H1 (cell line): ENCODE results near the gene GRM5. TPM values are rescaled to one million over a fixed set of nuclear protein-coding genes. Genes with fewer than 3 reads are reported as not detected.

ENCODE experiments used
- CTCF ChIA-PET: fragments of 300-600 bp; sonication (Branson Sonifier 250); formaldehyde crosslinking; loops from one replicate; lab custom pipeline; 2021; ENCODE audit not compliant: partially characterized antibody; lab: Charles Lee
- POLR2A ChIA-PET: fragments of 300-600 bp; sonication (Branson Sonifier 250); formaldehyde crosslinking; loops from one replicate; lab custom pipeline; 2021; ENCODE audit warnings: inconsistent platforms; ENCODE audit not compliant: partially characterized antibody; lab: Charles Lee
- DNase-seq, 2 experiments: peaks; one replicate each; pipeline versions ENCODE4 v3.0.0 to v3.0.0-alpha.2; 2010 to 2022; ENCODE audit warnings: low spot score in 2 of 2, low read depth in 1 of 2, mixed read lengths in 1 of 2
- FAIRE-seq: peaks from 2 replicates; lab custom pipeline; 2011; peaks lifted over from hg19 to GRCh38; lab: Jason Lieb, UNC
- H2AFZ ChIP-seq: 2 replicates; pipeline ENCODE4 v1.8.1; 2012; ENCODE audit warnings: low read length, inconsistent platforms
- H2AK5ac ChIP-seq: 2 replicates; pipeline ENCODE4 v1.6.1; 2013; ENCODE audit warnings: low read depth, low read length
- H2BK120ac ChIP-seq: replicated peaks from 2 replicates; pipeline ENCODE3; 2013; ENCODE audit warnings: low read depth, low read length, inconsistent platforms
- H2BK12ac ChIP-seq: 2 replicates; pipeline ENCODE4 v1.6.1; 2013; ENCODE audit warnings: low read depth, low read length
- H2BK15ac ChIP-seq: 2 replicates; pipeline ENCODE4 v1.6.1; 2013; ENCODE audit warnings: low read length
- H2BK20ac ChIP-seq: 2 replicates; pipeline ENCODE4 v1.6.1; 2013; ENCODE audit warnings: low read length
- H2BK5ac ChIP-seq: 2 replicates; pipeline ENCODE4 v1.6.1; 2013; ENCODE audit warnings: low read depth, low read length
- H3K14ac ChIP-seq: 2 replicates; pipeline ENCODE4 v1.6.1; 2013; ENCODE audit warnings: inconsistent platforms; ENCODE audit not compliant: insufficient read length
- H3K18ac ChIP-seq: 2 replicates; pipeline ENCODE4 v1.6.1; 2013; ENCODE audit warnings: low read length; ENCODE audit errors: extremely low read depth
- H3K23ac ChIP-seq: 2 replicates; pipeline ENCODE4 v1.6.1; 2013; ENCODE audit warnings: inconsistent platforms; ENCODE audit not compliant: insufficient read length
- H3K23me2 ChIP-seq: 2 replicates; pipeline ENCODE4 v1.6.1; 2013; ENCODE audit warnings: low read depth, low read length
- H3K27ac ChIP-seq: 2 replicates; pipeline ENCODE4 v1.6.1; 2011; ENCODE audit warnings: low read depth, low read length, inconsistent platforms
- H3K27me3 ChIP-seq, 4 experiments: replicated peaks in 1 of 4; 1 replicate in 1 of 4; 2 replicates in 3 of 4; pipeline versions ENCODE4 v1.6.1 to v1.8.1; 2011 to 2013; ENCODE audit warnings: low read length in 3 of 4, mild to moderate bottlenecking in 3 of 4, inconsistent platforms in 2 of 4, mixed read lengths in 2 of 4, moderate library complexity in 1 of 4; ENCODE audit not compliant: control insufficient read depth in 3 of 4, insufficient read depth in 3 of 4; ENCODE audit errors: extremely low read depth in 1 of 4
- H3K36me3 ChIP-seq, 4 experiments: 2 replicates each; pipeline versions ENCODE4 v1.6.1 to v1.8.1; 2011 to 2013; ENCODE audit warnings: mild to moderate bottlenecking in 4 of 4, low read length in 3 of 4, moderate library complexity in 2 of 4, control low read depth in 1 of 4, inconsistent platforms in 1 of 4; ENCODE audit not compliant: insufficient read depth in 4 of 4, control insufficient read depth in 2 of 4
- H3K4ac ChIP-seq: replicated peaks from 2 replicates; pipeline ENCODE3; 2013; ENCODE audit warnings: low read length, low read depth, mixed read lengths, inconsistent platforms; ENCODE audit not compliant: insufficient read length
- H3K4me1 ChIP-seq, 4 experiments: replicated peaks in 1 of 4; 1 replicate in 1 of 4; 2 replicates in 3 of 4; pipeline versions ENCODE4 v1.6.1 to v1.8.1; 2011 to 2013; ENCODE audit warnings: low read length in 3 of 4, inconsistent platforms in 2 of 4, mixed read lengths in 1 of 4; ENCODE audit not compliant: insufficient read depth in 4 of 4, control insufficient read depth in 3 of 4
- H3K4me2 ChIP-seq, 2 experiments: 2 replicates each; pipeline versions ENCODE4 v1.6.1 to v1.8.1; 2011 to 2013; ENCODE audit warnings: low read depth in 2 of 2, low read length in 2 of 2, control low read depth in 1 of 2, inconsistent platforms in 1 of 2, mild to moderate bottlenecking in 1 of 2; ENCODE audit not compliant: insufficient read depth in 1 of 2
- H3K4me3 ChIP-seq, 4 experiments: fragments of 200-600, 300-600 bp in 1 of 4; sonication (generic), shearing (Covaris generic), sonication (Bioruptor Twin) in 1 of 4; 2 replicates each; pipeline versions ENCODE4 v1.5.1 to v1.8.1; 2011 to 2016; ENCODE audit warnings: low read length in 4 of 4, low read depth in 3 of 4, control low read depth in 2 of 4, inconsistent platforms in 2 of 4, mild to moderate bottlenecking in 2 of 4, mixed read lengths in 1 of 4, moderate library complexity in 1 of 4; ENCODE audit not compliant: insufficient read depth in 2 of 4; ENCODE audit errors: extremely low read depth in 1 of 4
- H3K56ac ChIP-seq: replicated peaks from 2 replicates; pipeline ENCODE3; 2013; ENCODE audit warnings: low read depth, mild to moderate bottlenecking, mixed read lengths, low read length, inconsistent platforms; ENCODE audit not compliant: insufficient read length
- H3K79me1 ChIP-seq: 2 replicates; pipeline ENCODE4 v1.6.1; 2013; ENCODE audit warnings: low read depth, low read length, control low read depth
- H3K79me2 ChIP-seq, 2 experiments: 2 replicates each; pipeline versions ENCODE4 v1.6.1 to v1.8.1; 2012 to 2013; ENCODE audit warnings: low read length in 2 of 2, mild to moderate bottlenecking in 2 of 2, inconsistent platforms in 1 of 2; ENCODE audit not compliant: insufficient read depth in 2 of 2, control insufficient read depth in 1 of 2
- H3K9ac ChIP-seq, 4 experiments: replicated peaks in 1 of 4; 1 replicate in 1 of 4; 2 replicates in 3 of 4; pipeline versions ENCODE4 v1.6.1 to v1.8.1; 2011 to 2013; ENCODE audit warnings: low read depth in 3 of 4, low read length in 3 of 4, control low read depth in 2 of 4, mild to moderate bottlenecking in 2 of 4, moderate library complexity in 2 of 4, inconsistent platforms in 1 of 4; ENCODE audit errors: extremely low read depth in 1 of 4
- H3K9me3 ChIP-seq, 2 experiments: 2 replicates each; pipeline versions ENCODE4 v1.6.1 to v1.8.1; 2012 to 2013; ENCODE audit warnings: mild to moderate bottlenecking in 2 of 2, moderate library complexity in 2 of 2, control low read depth in 1 of 2, inconsistent platforms in 1 of 2, low read depth in 1 of 2, low read length in 1 of 2, mixed read lengths in 1 of 2; ENCODE audit not compliant: insufficient read depth in 2 of 2
- H4K20me1 ChIP-seq, 2 experiments: replicated peaks in 1 of 2; 2 replicates each; pipeline versions ENCODE3 to v1.8.1; 2011 to 2013; ENCODE audit warnings: inconsistent platforms in 2 of 2, low read length in 2 of 2, mild to moderate bottlenecking in 1 of 2; ENCODE audit not compliant: insufficient read depth in 2 of 2, control insufficient read depth in 1 of 2
- H4K5ac ChIP-seq: 2 replicates; pipeline ENCODE4 v1.6.1; 2013; ENCODE audit warnings: low read length, low read depth, mixed read lengths, inconsistent platforms; ENCODE audit not compliant: insufficient read length
- H4K8ac ChIP-seq: 2 replicates; pipeline ENCODE4 v1.8.0; 2013; ENCODE audit warnings: mild to moderate bottlenecking, moderate library complexity, low read length, inconsistent platforms; ENCODE audit not compliant: insufficient read depth; ENCODE audit errors: extremely low read depth
- H4K91ac ChIP-seq: replicated peaks from 2 replicates; pipeline ENCODE3; 2013; ENCODE audit warnings: low read length, mixed read lengths, inconsistent platforms; ENCODE audit not compliant: insufficient read length
- ASH2L ChIP-seq: fragments of 200-600, 300-600 bp; sonication (generic); IDR thresholded peaks from one replicate; pipeline ENCODE4 v1.7.1; 2017; ENCODE audit warnings: low read length
- CREB1 ChIP-seq: IDR thresholded peaks from 2 replicates; pipeline ENCODE4 v1.6.1; 2012; ENCODE audit warnings: inconsistent platforms
- CTBP2 ChIP-seq: IDR thresholded peaks from 2 replicates; pipeline ENCODE4 v1.7.0; 2011; ENCODE audit warnings: borderline replicate concordance, mild to moderate bottlenecking, moderate library complexity, mixed read lengths, low read length; ENCODE audit not compliant: insufficient read depth, insufficient read length
- HDAC2 ChIP-seq, 2 experiments: fragments of 300-600 bp in 1 of 2; sonication (generic) in 1 of 2; IDR thresholded peaks; 2 replicates each; pipeline ENCODE4 v1.6.1; 2011 to 2012; ENCODE audit warnings: low read depth in 2 of 2, low read length in 2 of 2, mild to moderate bottlenecking in 2 of 2, moderate library complexity in 2 of 2, borderline replicate concordance in 1 of 2, inconsistent platforms in 1 of 2
- KDM4A ChIP-seq: IDR thresholded peaks from one replicate; pipeline ENCODE4 v1.7.1; 2012; ENCODE audit warnings: low read depth, mild to moderate bottlenecking, moderate library complexity, low read length, inconsistent platforms; ENCODE audit not compliant: severe bottlenecking
- KDM5A ChIP-seq: fragments of 200-600 bp; IDR thresholded peaks from 2 replicates; pipeline ENCODE4 v1.7.1; 2012; ENCODE audit warnings: mild to moderate bottlenecking, low read length, inconsistent platforms, mixed read lengths
- NRF1 ChIP-seq: IDR thresholded peaks from 2 replicates; pipeline ENCODE4 v1.6.1; 2011; ENCODE audit warnings: mild to moderate bottlenecking, low read depth, low read length, improper control_type of control experiment
- POU5F1 ChIP-seq: IDR thresholded peaks from 2 replicates; pipeline ENCODE4 v1.6.1; 2011; ENCODE audit warnings: low read depth, mild to moderate bottlenecking, low read length, moderate library complexity
- RBBP5 ChIP-seq: IDR thresholded peaks from 2 replicates; pipeline ENCODE4 v1.7.1; 2012; ENCODE audit warnings: low read depth, mild to moderate bottlenecking, inconsistent platforms, low read length, moderate library complexity, borderline replicate concordance
- SIN3A ChIP-seq, 2 experiments: IDR thresholded peaks in 1 of 2; conservative IDR thresholded peaks in 1 of 2; 2 replicates each; pipeline ENCODE4 v1.6.1; 2011 to 2012; ENCODE audit warnings: low read length in 2 of 2, improper control_type of control experiment in 1 of 2, low read depth in 1 of 2, mild to moderate bottlenecking in 1 of 2
- WGBS, 2 experiments: shearing (Covaris generic) in 1 of 2; methylation state at CpG; one replicate each; pipeline versions ENCODE4 v1.1.6 to v1.1.7; 2013 to 2015; ENCODE audit warnings: low lambda C conversion rate in 2 of 2, mixed read lengths in 2 of 2, inconsistent platforms in 1 of 2, low coverage in 1 of 2, missing lambda C conversion rate in 1 of 2; ENCODE audit not compliant: insufficient replicate concordance in 2 of 2, insufficient coverage in 1 of 2, insufficient read length in 1 of 2; ENCODE audit errors: extremely low coverage in 1 of 2, missing lambda C conversion rate in 1 of 2; 5-methylcytosine and 5-hydroxymethylcytosine counted together
- polyA plus RNA-seq, 7 experiments: library from polyadenylated mRNA; depleted of rRNA in 3 of 7; stranded (reverse) in 5 of 7; unstranded in 2 of 7; fragments of >200 nt in 5 of 7; fragments of 200-250 nt in 2 of 7; gene quantifications; 1 replicate in 5 of 7; 2 replicates in 1 of 7; 4 replicates in 1 of 7; pipeline versions ENCODE4 v1.2.1 to v1.2.3, GENCODE V29; 2011 to 2013; ENCODE audit warnings: missing spikeins in 2 of 7, mixed read lengths in 2 of 7
- total RNA-seq: library from RNA; stranded (reverse); fragmentation: NEBNext Ultra II Directional; extraction: Animal tissue kit (Norgen Biotek cat#: 25700); gene quantifications from 2 replicates; pipeline ENCODE4 v1.2.1, GENCODE V29; 2021
- TF ChIP-seq, protein P1 (sequence below), 3 experiments: IDR thresholded peaks; 1 replicate in 2 of 3; 2 replicates in 1 of 3; pipeline versions ENCODE4 v1.5.1 to v1.6.1; 2011; ENCODE audit warnings: low read length in 3 of 3, mild to moderate bottlenecking in 3 of 3, inconsistent platforms in 2 of 3, low read depth in 1 of 3, moderate library complexity in 1 of 3; ENCODE audit not compliant: insufficient read depth in 1 of 3; ENCODE audit errors: control extremely low read depth in 1 of 3

Gene GRM5
- total and polyA plus RNA-seq, 2 of the 8 experiments (the other 6 are each of a cell fraction or from before 2014, with no cell fraction given), result 0.15 to 0.43 TPM

DNA sequence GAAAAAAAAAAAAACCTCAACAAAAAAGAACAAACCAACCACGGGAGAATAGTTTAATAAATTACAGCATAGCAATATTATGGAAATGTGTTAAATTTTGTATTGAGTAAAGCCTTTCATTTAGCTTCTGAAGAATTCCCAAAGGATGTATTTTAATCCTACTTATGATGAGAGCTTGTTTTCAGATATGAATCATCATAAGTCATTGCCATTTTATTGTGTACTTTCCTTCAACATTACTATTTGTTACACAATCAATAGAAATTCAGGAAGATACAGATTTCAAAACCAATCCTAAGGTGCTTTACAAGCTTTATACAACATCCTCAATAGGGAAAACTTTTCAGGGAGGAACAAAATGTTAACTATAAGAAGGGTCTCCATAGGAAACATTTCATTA, 527.7 kb downstream of the GRM5 start:
- Histone ChIP-seq H3K56ac (no peak overlapping the region), H3K27me3 (no peaks in the 10 kb centered on the region), H2BK12ac (no peak overlapping the region), H3K79me2 (no peaks in the 10 kb centered on the region), H2BK15ac (no peak overlapping the region), H2AK5ac (no peak overlapping the region), H3K4me2 (no peak overlapping the region), H3K9me3 (no peaks in the 10 kb centered on the region), H4K8ac (no peak overlapping the region), H3K4me3 (no peak overlapping the region), H4K20me1 (no peaks in the 10 kb centered on the region), H3K18ac (no peak overlapping the region), H3K23ac (no peak overlapping the region), H3K79me1 (no peaks in the 10 kb centered on the region), H4K5ac (no peak overlapping the region), H2BK20ac (no peak overlapping the region), H2BK120ac (no peak overlapping the region), H4K91ac (no peak overlapping the region), H3K9ac (no peak overlapping the region), H3K4ac (no peak overlapping the region), H3K14ac (no peak overlapping the region), H3K4me1 (no peaks in the 10 kb centered on the region), H2BK5ac (no peak overlapping the region), H3K27ac (no peak overlapping the region), H2AFZ (no peak overlapping the region), H3K23me2 (no peaks in the 10 kb centered on the region), H3K36me3 (no peaks in the 10 kb centered on the region)
- 87% methylated on average over 1 of the region's 1 CpG; no CpG with 5 or more reads in 1 of the 2 experiments for WGBS, 2 experiments
- FAIRE-seq (no peak), DNase-seq (no peak)
- POLR2A ChIA-PET, result no interaction called here
- CTCF ChIA-PET, result interaction anchor here (0.6 to 2.5 kb wide), 11 partner anchors 14 to 674 kb away, joined by 3 to 11 read pairs (median 4); no protein-coding TSS in a partner anchor
- TF ChIP-seq RBBP5 (no peak), KDM5A (no peak), ASH2L (no peak), HDAC2 (IDR thresholded peaks at IDR 0.05; ENCODE audit: borderline replicate concordance in 1 of 2, low read depth in 2 of 2, low read length in 2 of 2) (no peak), CTBP2 (no peak), POU5F1 (no peak), CREB1 (no peak), NRF1 (no peak), SIN3A (conservative IDR thresholded peaks at IDR 0.05 in 1 of 2, IDR thresholded peaks at IDR 0.05 in 1 of 2; ENCODE audit: low read depth in 1 of 2, low read length in 2 of 2) (no peak), KDM4A (no peak)
- TF ChIP-seq, protein P1, sequence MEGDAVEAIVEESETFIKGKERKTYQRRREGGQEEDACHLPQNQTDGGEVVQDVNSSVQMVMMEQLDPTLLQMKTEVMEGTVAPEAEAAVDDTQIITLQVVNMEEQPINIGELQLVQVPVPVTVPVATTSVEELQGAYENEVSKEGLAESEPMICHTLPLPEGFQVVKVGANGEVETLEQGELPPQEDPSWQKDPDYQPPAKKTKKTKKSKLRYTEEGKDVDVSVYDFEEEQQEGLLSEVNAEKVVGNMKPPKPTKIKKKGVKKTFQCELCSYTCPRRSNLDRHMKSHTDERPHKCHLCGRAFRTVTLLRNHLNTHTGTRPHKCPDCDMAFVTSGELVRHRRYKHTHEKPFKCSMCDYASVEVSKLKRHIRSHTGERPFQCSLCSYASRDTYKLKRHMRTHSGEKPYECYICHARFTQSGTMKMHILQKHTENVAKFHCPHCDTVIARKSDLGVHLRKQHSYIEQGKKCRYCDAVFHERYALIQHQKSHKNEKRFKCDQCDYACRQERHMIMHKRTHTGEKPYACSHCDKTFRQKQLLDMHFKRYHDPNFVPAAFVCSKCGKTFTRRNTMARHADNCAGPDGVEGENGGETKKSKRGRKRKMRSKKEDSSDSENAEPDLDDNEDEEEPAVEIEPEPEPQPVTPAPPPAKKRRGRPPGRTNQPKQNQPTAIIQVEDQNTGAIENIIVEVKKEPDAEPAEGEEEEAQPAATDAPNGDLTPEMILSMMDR (IDR thresholded peaks at IDR 0.05; ENCODE audit: control extremely low read depth in 1 of 3, insufficient read depth in 1 of 3, low read depth in 1 of 3, low read length in 3 of 3), result no peak
